ENCODE measurements around the gene EFHD1. TPM values are rescaled to one million over a fixed set of nuclear protein-coding genes. Genes with fewer than 3 reads are reported as not detected.

Gene EFHD1
- total RNA-seq, 1 donor from 2014 or later, result 5.6 TPM

DNA sequence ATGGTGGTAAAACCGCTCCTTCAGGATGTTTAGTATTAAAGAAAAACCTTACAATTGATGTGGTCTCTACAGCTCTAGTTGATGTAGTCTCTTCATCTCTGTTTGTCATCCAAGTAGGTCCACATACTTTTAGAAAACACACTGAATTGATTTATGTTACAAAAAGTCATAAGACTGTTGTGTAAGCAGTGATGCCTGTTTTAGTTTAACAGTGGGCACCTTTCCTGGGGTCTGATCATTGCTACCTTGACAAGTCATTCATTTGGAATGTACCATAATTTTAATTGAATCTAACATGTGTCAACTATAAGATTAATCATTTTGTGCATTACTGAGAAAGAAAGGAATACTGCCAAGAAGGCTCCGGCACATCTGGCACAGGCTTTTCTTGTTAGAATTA, 98.1 kb downstream of the EFHD1 start:
- peak overlapping the region; percentile 47 for H3K27ac Mint-ChIP-seq
- DNase-seq (ENCODE audit: low spot score in 2 of 2, unreplicated experiment in 2 of 2), result no peak
- no peaks in the 10 kb centered on the region for H3K27me3 Mint-ChIP-seq (ENCODE audit: low read depth)
- H3K36me3 Mint-ChIP-seq, result peaks cover 20% of the 10 kb centered on the region
- H3K9me3 Mint-ChIP-seq, result no peaks in the 10 kb centered on the region
- no peak overlapping the region for H3K4me3 Mint-ChIP-seq
- TF ChIP-seq, protein P1, sequence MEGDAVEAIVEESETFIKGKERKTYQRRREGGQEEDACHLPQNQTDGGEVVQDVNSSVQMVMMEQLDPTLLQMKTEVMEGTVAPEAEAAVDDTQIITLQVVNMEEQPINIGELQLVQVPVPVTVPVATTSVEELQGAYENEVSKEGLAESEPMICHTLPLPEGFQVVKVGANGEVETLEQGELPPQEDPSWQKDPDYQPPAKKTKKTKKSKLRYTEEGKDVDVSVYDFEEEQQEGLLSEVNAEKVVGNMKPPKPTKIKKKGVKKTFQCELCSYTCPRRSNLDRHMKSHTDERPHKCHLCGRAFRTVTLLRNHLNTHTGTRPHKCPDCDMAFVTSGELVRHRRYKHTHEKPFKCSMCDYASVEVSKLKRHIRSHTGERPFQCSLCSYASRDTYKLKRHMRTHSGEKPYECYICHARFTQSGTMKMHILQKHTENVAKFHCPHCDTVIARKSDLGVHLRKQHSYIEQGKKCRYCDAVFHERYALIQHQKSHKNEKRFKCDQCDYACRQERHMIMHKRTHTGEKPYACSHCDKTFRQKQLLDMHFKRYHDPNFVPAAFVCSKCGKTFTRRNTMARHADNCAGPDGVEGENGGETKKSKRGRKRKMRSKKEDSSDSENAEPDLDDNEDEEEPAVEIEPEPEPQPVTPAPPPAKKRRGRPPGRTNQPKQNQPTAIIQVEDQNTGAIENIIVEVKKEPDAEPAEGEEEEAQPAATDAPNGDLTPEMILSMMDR (IDR thresholded peaks at IDR 0.05; ENCODE audit: unreplicated experiment), result no peak
- peaks cover 4% of the 10 kb centered on the region for H3K4me1 Mint-ChIP-seq

Other genes starting within 250 kb of the EFHD1 start
- not detected in 3 replicates for gene ALPG, start 226.8 kb upstream of the EFHD1 start, total RNA-seq
- not detected in 3 replicates for gene ALPI, start 177.5 kb upstream of the EFHD1 start, total RNA-seq
- 8.8 to 9.7 TPM (median 9.5 TPM) in 3 replicates for gene ECEL1, start 145.8 kb upstream of the EFHD1 start, total RNA-seq
- gene PRSS56, start 113.2 kb upstream of the EFHD1 start, total RNA-seq, result 0.09 TPM in 1 of 3 replicates, not detected in the others
- not detected in 3 replicates for gene CHRND, start 107.4 kb upstream of the EFHD1 start, total RNA-seq
- gene CHRNG, start 93.9 kb upstream of the EFHD1 start, total RNA-seq, result 0.11 TPM in 1 of 3 replicates, not detected in the others
- 11.0 to 12.2 TPM (median 11.2 TPM) in 3 replicates for gene TIGD1, start 83.0 kb upstream of the EFHD1 start, total RNA-seq
- gene EIF4E2, start 82.9 kb upstream of the EFHD1 start, total RNA-seq, result 72.2 to 78.3 TPM (median 72.5 TPM) in 3 replicates
- 75.3 to 78.8 TPM (median 76.9 TPM) in 3 replicates for gene GIGYF2, start 63.7 kb downstream of the EFHD1 start, total RNA-seq
- gene KCNJ13, start 143.0 kb downstream of the EFHD1 start, total RNA-seq, result 0.35 to 0.60 TPM (median 0.41 TPM) in 3 replicates
- 3.4 to 6.0 TPM (median 4.1 TPM) in 3 replicates for gene SNORC, start 236.7 kb downstream of the EFHD1 start, total RNA-seq

All from mesothelial cell of epicardium (in vitro differentiated cells).